Measurements from ENCODE around the gene PAH.

GRCh38 chr12:102869571-102869970 is 47.5 kb downstream of the PAH start:
- no peak for TF ChIP-seq CTCF (conservative IDR thresholded peaks at IDR 0.05; ENCODE audit: low read depth, low read length)
- TF ChIP-seq EZH2 (IDR thresholded peaks at IDR 0.05; ENCODE audit: borderline replicate concordance, low read depth, low read length, poor library complexity, severe bottlenecking): no peak
